ENCODE measurements around the gene DLG2.

Gene DLG2

DNA sequence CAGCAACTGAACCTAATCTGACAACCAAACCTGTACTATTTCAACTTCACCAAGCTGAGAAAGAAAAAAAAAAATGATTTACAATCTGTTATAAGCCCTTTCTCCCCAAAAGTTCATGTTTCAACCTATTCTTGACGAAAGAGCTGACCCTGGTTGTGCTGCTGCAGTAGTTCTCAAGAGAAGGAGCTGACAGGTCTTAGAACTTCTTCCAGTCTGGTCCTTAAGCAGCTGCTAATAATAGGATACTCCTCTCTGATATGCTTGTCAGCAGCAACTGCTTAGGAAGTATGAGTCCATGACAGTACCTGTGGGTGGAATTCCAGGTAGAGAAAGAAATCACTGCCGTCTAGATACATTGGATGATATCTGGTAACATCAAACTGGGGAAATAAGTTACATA is 1605.9 kb downstream of the DLG2 start:
- Histone ChIP-seq H3K36me3 (replicated peaks; ENCODE audit: insufficient read depth, low read length) (no peaks in the 10 kb centered on the region), H3K27ac (ENCODE audit: low read length) (no peak overlapping the region), H3K9ac (ENCODE audit: low read length) (no peak overlapping the region), H3K9me2 (replicated peaks; ENCODE audit: insufficient read depth, low read length) (no peaks in the 10 kb centered on the region), H2AFZ (ENCODE audit: low read length) (no peak overlapping the region), H3K27me3 (replicated peaks; ENCODE audit: insufficient read depth, low read length) (no peaks in the 10 kb centered on the region), H3K4me3 (ENCODE audit: low read length) (no peak overlapping the region), H3K79me2 (ENCODE audit: low read length) (no peaks in the 10 kb centered on the region), H3F3A (ENCODE audit: insufficient read depth, low read length) (no peaks in the 10 kb centered on the region), H3K4me1 (ENCODE audit: low read length) (no peaks in the 10 kb centered on the region), H3K9me3 (replicated peaks; ENCODE audit: insufficient read depth, low read length) (no peaks in the 10 kb centered on the region), H4K20me1 (ENCODE audit: insufficient read depth, low read length) (no peaks in the 10 kb centered on the region), H3K4me2 (ENCODE audit: low read depth, low read length) (no peak overlapping the region)
- TF ChIP-seq EZH2 (optimal IDR thresholded peaks at IDR 0.05; ENCODE audit: low read depth, low read length) = no peak
- TF ChIP-seq, protein P1, sequence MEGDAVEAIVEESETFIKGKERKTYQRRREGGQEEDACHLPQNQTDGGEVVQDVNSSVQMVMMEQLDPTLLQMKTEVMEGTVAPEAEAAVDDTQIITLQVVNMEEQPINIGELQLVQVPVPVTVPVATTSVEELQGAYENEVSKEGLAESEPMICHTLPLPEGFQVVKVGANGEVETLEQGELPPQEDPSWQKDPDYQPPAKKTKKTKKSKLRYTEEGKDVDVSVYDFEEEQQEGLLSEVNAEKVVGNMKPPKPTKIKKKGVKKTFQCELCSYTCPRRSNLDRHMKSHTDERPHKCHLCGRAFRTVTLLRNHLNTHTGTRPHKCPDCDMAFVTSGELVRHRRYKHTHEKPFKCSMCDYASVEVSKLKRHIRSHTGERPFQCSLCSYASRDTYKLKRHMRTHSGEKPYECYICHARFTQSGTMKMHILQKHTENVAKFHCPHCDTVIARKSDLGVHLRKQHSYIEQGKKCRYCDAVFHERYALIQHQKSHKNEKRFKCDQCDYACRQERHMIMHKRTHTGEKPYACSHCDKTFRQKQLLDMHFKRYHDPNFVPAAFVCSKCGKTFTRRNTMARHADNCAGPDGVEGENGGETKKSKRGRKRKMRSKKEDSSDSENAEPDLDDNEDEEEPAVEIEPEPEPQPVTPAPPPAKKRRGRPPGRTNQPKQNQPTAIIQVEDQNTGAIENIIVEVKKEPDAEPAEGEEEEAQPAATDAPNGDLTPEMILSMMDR (IDR thresholded peaks at IDR 0.05; ENCODE audit: low read length) = no peak
- no peak for TF ChIP-seq EZH2phosphoT487 (IDR thresholded peaks at IDR 0.05; ENCODE audit: low read length)
- no peak for DNase-seq

DNA sequence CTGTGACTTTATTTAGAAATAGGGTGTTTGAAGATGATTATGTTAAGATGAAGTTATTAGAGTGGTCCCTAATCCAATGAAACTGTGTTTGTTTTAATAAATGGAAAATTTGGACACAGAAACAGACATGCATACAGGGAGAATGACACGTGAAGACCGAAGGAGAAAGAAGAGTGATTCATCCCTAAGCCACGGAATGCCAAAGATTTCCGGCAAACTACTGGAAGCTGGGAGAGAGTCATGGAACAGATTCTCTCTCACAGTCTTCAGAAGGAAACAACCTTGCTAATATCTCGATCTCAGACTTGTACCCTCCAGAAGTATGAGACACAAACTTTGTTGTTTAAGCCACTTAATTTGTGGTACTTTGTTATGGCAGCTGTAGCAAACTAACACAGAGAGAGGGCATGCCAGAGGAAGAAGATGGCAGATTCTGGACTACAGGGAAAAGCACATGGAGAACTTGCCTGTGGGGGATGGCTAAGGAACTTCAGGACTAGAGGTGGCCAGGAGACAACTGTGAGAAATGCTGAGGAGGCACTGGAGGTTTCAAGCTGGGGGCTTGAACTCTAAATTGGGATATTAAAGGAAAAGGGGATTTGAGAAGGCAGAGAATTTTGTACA is 1607.5 kb downstream of the DLG2 start:
- no peaks in the 10 kb centered on the region for H4K20me1 ChIP-seq (ENCODE audit: insufficient read depth, low read length)
- DNase-seq = no peak
- TF ChIP-seq, protein P1 (IDR thresholded peaks at IDR 0.05; ENCODE audit: low read length) = no peak
- TF ChIP-seq EZH2phosphoT487 (IDR thresholded peaks at IDR 0.05; ENCODE audit: low read length) (no peak), EZH2 (optimal IDR thresholded peaks at IDR 0.05; ENCODE audit: low read depth, low read length) (no peak)
- H3K79me2 ChIP-seq (ENCODE audit: low read length) = no peaks in the 10 kb centered on the region
- H2AFZ ChIP-seq (ENCODE audit: low read length) = no peak overlapping the region
- H3K9ac ChIP-seq (ENCODE audit: low read length) = no peak overlapping the region
- H3K4me1 ChIP-seq (ENCODE audit: low read length) = no peaks in the 10 kb centered on the region
- H3K4me2 ChIP-seq (ENCODE audit: low read depth, low read length) = no peak overlapping the region
- no peak overlapping the region for H3K27ac ChIP-seq (ENCODE audit: low read length)
- H3K4me3 ChIP-seq (ENCODE audit: low read length) = no peak overlapping the region
- H3K36me3 ChIP-seq (replicated peaks; ENCODE audit: insufficient read depth, low read length) = no peaks in the 10 kb centered on the region
- no peaks in the 10 kb centered on the region for H3K9me3 ChIP-seq (replicated peaks; ENCODE audit: insufficient read depth, low read length)
- no peaks in the 10 kb centered on the region for H3K9me2 ChIP-seq (replicated peaks; ENCODE audit: insufficient read depth, low read length)
- H3K27me3 ChIP-seq (replicated peaks; ENCODE audit: insufficient read depth, low read length) = no peaks in the 10 kb centered on the region
- H3F3A ChIP-seq (ENCODE audit: insufficient read depth, low read length) = no peaks in the 10 kb centered on the region

DNA sequence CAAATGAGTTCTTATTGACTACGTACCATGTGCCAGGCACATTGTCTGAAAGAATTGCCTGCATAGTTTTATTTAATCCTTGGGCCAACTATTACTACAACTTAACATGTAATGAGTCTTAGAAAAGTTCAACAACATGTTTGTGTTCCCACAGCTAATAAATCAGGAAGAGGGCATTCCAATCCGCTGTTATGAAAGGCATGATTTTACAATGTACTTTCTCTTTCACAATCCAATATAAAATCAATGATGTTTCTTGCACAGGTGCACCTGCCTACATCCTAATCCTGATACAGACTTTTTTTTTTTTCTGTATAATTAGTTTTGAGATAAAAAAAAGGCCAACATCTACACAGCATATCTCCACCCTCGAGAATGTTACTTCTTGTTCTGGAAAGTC is 1612.6 kb downstream of the DLG2 start:
- DNase-seq = no peak
- no peaks in the 10 kb centered on the region for H3K9me2 ChIP-seq (replicated peaks; ENCODE audit: insufficient read depth, low read length)
- H3K79me2 ChIP-seq (ENCODE audit: low read length) = no peaks in the 10 kb centered on the region
- H3K9ac ChIP-seq (ENCODE audit: low read length) = no peak overlapping the region
- no peak overlapping the region for H2AFZ ChIP-seq (ENCODE audit: low read length)
- no peak overlapping the region for H3K27ac ChIP-seq (ENCODE audit: low read length)
- no peaks in the 10 kb centered on the region for H3K9me3 ChIP-seq (replicated peaks; ENCODE audit: insufficient read depth, low read length)
- H4K20me1 ChIP-seq (ENCODE audit: insufficient read depth, low read length) = no peaks in the 10 kb centered on the region
- no peaks in the 10 kb centered on the region for H3K27me3 ChIP-seq (replicated peaks; ENCODE audit: insufficient read depth, low read length)
- H3K4me2 ChIP-seq (ENCODE audit: low read depth, low read length) = no peak overlapping the region
- no peaks in the 10 kb centered on the region for H3K36me3 ChIP-seq (replicated peaks; ENCODE audit: insufficient read depth, low read length)
- no peak for TF ChIP-seq EZH2 (optimal IDR thresholded peaks at IDR 0.05; ENCODE audit: low read depth, low read length)
- TF ChIP-seq, protein P1 (IDR thresholded peaks at IDR 0.05; ENCODE audit: low read length) = no peak
- no peak for TF ChIP-seq EZH2phosphoT487 (IDR thresholded peaks at IDR 0.05; ENCODE audit: low read length)
- no peaks in the 10 kb centered on the region for H3F3A ChIP-seq (ENCODE audit: insufficient read depth, low read length)
- H3K4me1 ChIP-seq (ENCODE audit: low read length) = no peaks in the 10 kb centered on the region
- no peak overlapping the region for H3K4me3 ChIP-seq (ENCODE audit: low read length)

Data from MM.1S (cell line).